Hepatocyte (in vitro differentiated cells): ENCODE results near the gene HSP90AA1.

Experiments
- CTCF ChIP-seq: fragments of 200-600 bp; sonication (generic); IDR thresholded peaks from 2 replicates; pipeline ENCODE4 v1.5.1; 2016; ENCODE audit warnings: antibody characterized with exemption, mild to moderate bottlenecking; ENCODE audit not compliant: poor library complexity
- EZH2 ChIP-seq: fragments of 200-600 bp; sonication (generic); IDR thresholded peaks from 2 replicates; pipeline ENCODE4 v1.6.1; 2016; ENCODE audit warnings: antibody characterized with exemption, mild to moderate bottlenecking, borderline replicate concordance
- EZH2phosphoT487 ChIP-seq: fragments of 200-600 bp; sonication (generic); IDR thresholded peaks from one replicate; pipeline ENCODE4 v1.6.1; 2018; ENCODE audit warnings: antibody characterized with exemption, mild to moderate bottlenecking, low read depth, moderate library complexity; ENCODE audit not compliant: unreplicated experiment, severe bottlenecking

GRCh38 chr14:102116361-102117180 is 29.7 kb upstream of the HSP90AA1 start:
- no peak for TF ChIP-seq CTCF
- TF ChIP-seq EZH2phosphoT487 = no peak
- no peak for TF ChIP-seq EZH2
